ENCODE results near the gene MARCKSL1. TPM values are rescaled to one million over a fixed set of nuclear protein-coding genes. Genes with fewer than 3 reads are reported as not detected.

The MARCKSL1 gene
- total and polyA plus RNA-seq, 2 of the 13 experiments (the other 11 are each of a cell fraction or from before 2014, with no cell fraction given): 81.9 to 155 TPM

DNA sequence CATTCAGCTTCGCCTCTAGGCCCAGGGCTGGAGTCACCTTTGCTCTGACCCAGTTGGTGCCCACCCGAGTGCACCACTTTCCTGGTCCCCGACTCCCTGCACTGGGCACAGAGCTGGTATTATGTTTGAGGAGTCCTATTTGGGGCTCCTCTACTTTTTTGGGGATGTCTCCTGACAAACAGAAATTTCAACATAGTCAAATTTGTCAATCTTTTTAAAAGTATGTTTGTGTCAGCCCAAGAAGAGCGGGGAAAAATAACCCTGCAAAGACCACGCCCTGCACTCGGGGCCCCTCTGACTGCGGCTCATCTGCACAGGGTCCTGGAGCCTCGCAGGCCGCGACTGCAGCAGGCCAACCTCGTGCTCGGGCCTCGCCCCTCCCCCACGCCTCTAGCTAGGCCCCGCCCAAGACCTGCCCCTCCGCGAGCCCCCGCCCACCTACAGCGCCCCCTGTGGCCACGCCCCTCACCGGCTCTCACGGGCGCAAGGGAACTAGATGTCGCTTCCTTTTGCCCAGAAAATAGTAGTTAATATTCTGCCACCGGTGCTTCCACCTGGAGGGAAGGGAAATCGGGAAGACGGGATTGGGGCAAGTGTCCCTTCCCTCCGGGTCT is 14.9 kb upstream of the MARCKSL1 start (continued):
- TF ChIP-seq YY1 (IDR thresholded peaks at IDR 0.05; ENCODE audit: insufficient read depth, insufficient replicate concordance, low read depth, low read length) (no peak), FOXJ3 (CRISPR knock-in tag; IDR thresholded peaks at IDR 0.05; ENCODE audit: borderline replicate concordance) (no peak), HNF4G (IDR thresholded peaks at IDR 0.05; ENCODE audit: borderline replicate concordance, low read depth, low read length) (no peak), HNF4G (CRISPR knock-in tag; IDR thresholded peaks at IDR 0.05; ENCODE audit: borderline replicate concordance, low read depth) (no peak), CSRNP2 (CRISPR knock-in tag; conservative IDR thresholded peaks at IDR 0.05; ENCODE audit: low read depth) (no peak), ZNF567 (CRISPR knock-in tag; IDR thresholded peaks at IDR 0.05; ENCODE audit: borderline replicate concordance) (no peak), POLR2AphosphoS2 (IDR thresholded peaks at IDR 0.05; ENCODE audit: low read depth, low read length) (no peak), ZXDC (CRISPR knock-in tag; IDR thresholded peaks at IDR 0.05) (no peak), TRAFD1 (CRISPR knock-in tag; IDR thresholded peaks at IDR 0.05; ENCODE audit: borderline replicate concordance) (no peak), RFX3 (CRISPR knock-in tag; IDR thresholded peaks at IDR 0.05) (no peak), E2F5 (CRISPR knock-in tag; conservative IDR thresholded peaks at IDR 0.05) (0 out of 2 replicates have a peak, but pooled peaks have one; percentile 58), GZF1 (CRISPR knock-in tag; IDR thresholded peaks at IDR 0.05) (peak; percentile 77; the same call in 1 of the 2 replicates), ARNTL (CRISPR knock-in tag; IDR thresholded peaks at IDR 0.05) (no peak), RXRA (CRISPR knock-in tag; IDR thresholded peaks at IDR 0.05) (no peak), ZGPAT (CRISPR knock-in tag; IDR thresholded peaks at IDR 0.05) (peak; percentile 87), CBFB (CRISPR knock-in tag; IDR thresholded peaks at IDR 0.05) (no peak; the same call in 1 of the 2 replicates)
- TF ChIP-seq, protein P1, sequence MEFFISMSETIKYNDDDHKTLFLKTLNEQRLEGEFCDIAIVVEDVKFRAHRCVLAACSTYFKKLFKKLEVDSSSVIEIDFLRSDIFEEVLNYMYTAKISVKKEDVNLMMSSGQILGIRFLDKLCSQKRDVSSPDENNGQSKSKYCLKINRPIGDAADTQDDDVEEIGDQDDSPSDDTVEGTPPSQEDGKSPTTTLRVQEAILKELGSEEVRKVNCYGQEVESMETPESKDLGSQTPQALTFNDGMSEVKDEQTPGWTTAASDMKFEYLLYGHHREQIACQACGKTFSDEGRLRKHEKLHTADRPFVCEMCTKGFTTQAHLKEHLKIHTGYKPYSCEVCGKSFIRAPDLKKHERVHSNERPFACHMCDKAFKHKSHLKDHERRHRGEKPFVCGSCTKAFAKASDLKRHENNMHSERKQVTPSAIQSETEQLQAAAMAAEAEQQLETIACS (CRISPR knock-in tag; IDR thresholded peaks at IDR 0.05): no peak
- TF ChIP-seq, protein P2, sequence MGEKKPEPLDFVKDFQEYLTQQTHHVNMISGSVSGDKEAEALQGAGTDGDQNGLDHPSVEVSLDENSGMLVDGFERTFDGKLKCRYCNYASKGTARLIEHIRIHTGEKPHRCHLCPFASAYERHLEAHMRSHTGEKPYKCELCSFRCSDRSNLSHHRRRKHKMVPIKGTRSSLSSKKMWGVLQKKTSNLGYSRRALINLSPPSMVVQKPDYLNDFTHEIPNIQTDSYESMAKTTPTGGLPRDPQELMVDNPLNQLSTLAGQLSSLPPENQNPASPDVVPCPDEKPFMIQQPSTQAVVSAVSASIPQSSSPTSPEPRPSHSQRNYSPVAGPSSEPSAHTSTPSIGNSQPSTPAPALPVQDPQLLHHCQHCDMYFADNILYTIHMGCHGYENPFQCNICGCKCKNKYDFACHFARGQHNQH (CRISPR knock-in tag; IDR thresholded peaks at IDR 0.05): peak; percentile 53

All from HepG2 (cell line).